ENCODE results near the gene POLR2F. TPM values are rescaled to one million over a fixed set of nuclear protein-coding genes. Genes with fewer than 3 reads are reported as not detected.
A peak's percentile ranks its signal among the peaks of the same experiment; 100 is the strongest.

POLR2F gene
- total RNA-seq, result 34.4 and 52.6 TPM in 2 replicates

- DNase-seq (ENCODE audit: low read depth in 2 of 2), result peak; percentile 96 to 98
Measured at GRCh38 chr22:37953437-37954179, at the start of gene POLR2F, which contains the start of gene C22orf23. Gene POLR2F (plus strand): TSS chr22:37953699. CDS start chr22:37953788, 89 bp downstream. Gene C22orf23 (minus strand): TSS chr22:37953601. CDS start chr22:37953149, 452 bp downstream.

- peak; percentile 64 to 98 for DNase-seq (ENCODE audit: low read depth in 2 of 2)
Measured at GRCh38 chr22:37904572-37905533, 48.6 kb upstream of the POLR2F start.

GRCh38 chr22:37905534-37906363, 47.8 kb upstream of the POLR2F start, which contains the start of gene MICALL1:
Gene MICALL1 (plus strand): TSS chr22:37906297. CDS start chr22:37906423, 126 bp downstream.
- DNase-seq (ENCODE audit: low read depth in 2 of 2), result peak; percentile 80 to 81

GRCh38 chr22:37906364-37907008, 47.0 kb upstream of the POLR2F start:
- DNase-seq (ENCODE audit: low read depth in 2 of 2), result no peak

- DNase-seq (ENCODE audit: low read depth in 2 of 2), result peak in 1 of 2 donors; percentile 21
Measured at GRCh38 chr22:37907036-37907954, 46.2 kb upstream of the POLR2F start.

GRCh38 chr22:37909766-37910165, 43.7 kb upstream of the POLR2F start:
- DNase-seq (ENCODE audit: low read depth in 2 of 2), result no peak

- no peak for DNase-seq (ENCODE audit: low read depth in 2 of 2)
Measured at GRCh38 chr22:37910890-37911672, 42.4 kb upstream of the POLR2F start.

- DNase-seq (ENCODE audit: low read depth in 2 of 2), result no peak
Measured at GRCh38 chr22:37911697-37912096, 41.8 kb upstream of the POLR2F start.

- no peak for DNase-seq (ENCODE audit: low read depth in 2 of 2)
Measured at GRCh38 chr22:37912171-37912570, 41.3 kb upstream of the POLR2F start.

GRCh38 chr22:37913233-37913721, 40.2 kb upstream of the POLR2F start:
- DNase-seq (ENCODE audit: low read depth in 2 of 2), result no peak

GRCh38 chr22:37916311-37916710, 37.2 kb upstream of the POLR2F start:
- no peak for DNase-seq (ENCODE audit: low read depth in 2 of 2)

GRCh38 chr22:37917874-37918548, 35.5 kb upstream of the POLR2F start:
- no peak for DNase-seq (ENCODE audit: low read depth in 2 of 2)

GRCh38 chr22:37918580-37919270, 34.8 kb upstream of the POLR2F start:
- no peak for DNase-seq (ENCODE audit: low read depth in 2 of 2)

- no peak for DNase-seq (ENCODE audit: low read depth in 2 of 2)
Measured at GRCh38 chr22:37920126-37920525, 33.4 kb upstream of the POLR2F start.

GRCh38 chr22:37922191-37922590, 31.3 kb upstream of the POLR2F start:
- no peak for DNase-seq (ENCODE audit: low read depth in 2 of 2)

- DNase-seq (ENCODE audit: low read depth in 2 of 2), result no peak
Measured at GRCh38 chr22:37923927-37924326, 29.6 kb upstream of the POLR2F start.

- no peak for DNase-seq (ENCODE audit: low read depth in 2 of 2)
Measured at GRCh38 chr22:37924386-37925065, 29.0 kb upstream of the POLR2F start.
